BE2C (cell line): ENCODE measurements around the gene SNTG2.

Experiments used
- DNase-seq: peaks from one replicate; pipeline ENCODE4 v3.0.0-alpha.2; 2020
- H3K27me3 ChIP-seq: fragments of 250-450 bp; sonication (Bioruptor Pico); 2 replicates; pipeline ENCODE4 v1.5.1; 2020; ENCODE audit warnings: mild to moderate bottlenecking
- H3K36me3 ChIP-seq: fragments of 250-450 bp; sonication (Bioruptor Pico); 2 replicates; pipeline ENCODE4 v1.5.1; 2020; ENCODE audit warnings: mild to moderate bottlenecking
- H3K4me1 ChIP-seq: fragments of 250-450 bp; sonication (Bioruptor Pico); 2 replicates; pipeline ENCODE4 v1.5.1; 2020
- H3K4me3 ChIP-seq: 2 replicates; pipeline ENCODE4 v1.5.1; 2011; ENCODE audit warnings: low read depth, low read length
- H3K9me3 ChIP-seq: fragments of 250-450 bp; sonication (Bioruptor Pico); 2 replicates; pipeline ENCODE4 v1.5.1; 2020
- TF ChIP-seq, protein P1 (sequence below): IDR thresholded peaks from 2 replicates; pipeline ENCODE4 v1.5.1; 2012; ENCODE audit warnings: mild to moderate bottlenecking, low read depth, low read length

SNTG2 gene

GRCh38 chr2:1366546-1367134 is 416.0 kb downstream of the SNTG2 start:
- no peaks in the 10 kb centered on the region for H3K36me3 ChIP-seq
- no peaks in the 10 kb centered on the region for H3K4me1 ChIP-seq
- peak; percentile 39 for DNase-seq
- peak overlapping the region; percentile 6; the same call in 1 of the 2 replicates for H3K4me3 ChIP-seq
- H3K27me3 ChIP-seq, result no peaks in the 10 kb centered on the region
- H3K9me3 ChIP-seq, result no peaks in the 10 kb centered on the region
- TF ChIP-seq, protein P1, sequence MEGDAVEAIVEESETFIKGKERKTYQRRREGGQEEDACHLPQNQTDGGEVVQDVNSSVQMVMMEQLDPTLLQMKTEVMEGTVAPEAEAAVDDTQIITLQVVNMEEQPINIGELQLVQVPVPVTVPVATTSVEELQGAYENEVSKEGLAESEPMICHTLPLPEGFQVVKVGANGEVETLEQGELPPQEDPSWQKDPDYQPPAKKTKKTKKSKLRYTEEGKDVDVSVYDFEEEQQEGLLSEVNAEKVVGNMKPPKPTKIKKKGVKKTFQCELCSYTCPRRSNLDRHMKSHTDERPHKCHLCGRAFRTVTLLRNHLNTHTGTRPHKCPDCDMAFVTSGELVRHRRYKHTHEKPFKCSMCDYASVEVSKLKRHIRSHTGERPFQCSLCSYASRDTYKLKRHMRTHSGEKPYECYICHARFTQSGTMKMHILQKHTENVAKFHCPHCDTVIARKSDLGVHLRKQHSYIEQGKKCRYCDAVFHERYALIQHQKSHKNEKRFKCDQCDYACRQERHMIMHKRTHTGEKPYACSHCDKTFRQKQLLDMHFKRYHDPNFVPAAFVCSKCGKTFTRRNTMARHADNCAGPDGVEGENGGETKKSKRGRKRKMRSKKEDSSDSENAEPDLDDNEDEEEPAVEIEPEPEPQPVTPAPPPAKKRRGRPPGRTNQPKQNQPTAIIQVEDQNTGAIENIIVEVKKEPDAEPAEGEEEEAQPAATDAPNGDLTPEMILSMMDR, result no peak

GRCh38 chr2:1367601-1368000 is 417.0 kb downstream of the SNTG2 start:
- DNase-seq, result no peak
- Histone ChIP-seq H3K4me1 (no peaks in the 10 kb centered on the region), H3K36me3 (no peaks in the 10 kb centered on the region), H3K27me3 (no peaks in the 10 kb centered on the region), H3K9me3 (no peaks in the 10 kb centered on the region), H3K4me3 (no peak overlapping the region)
- TF ChIP-seq, protein P1, result no peak

DNA sequence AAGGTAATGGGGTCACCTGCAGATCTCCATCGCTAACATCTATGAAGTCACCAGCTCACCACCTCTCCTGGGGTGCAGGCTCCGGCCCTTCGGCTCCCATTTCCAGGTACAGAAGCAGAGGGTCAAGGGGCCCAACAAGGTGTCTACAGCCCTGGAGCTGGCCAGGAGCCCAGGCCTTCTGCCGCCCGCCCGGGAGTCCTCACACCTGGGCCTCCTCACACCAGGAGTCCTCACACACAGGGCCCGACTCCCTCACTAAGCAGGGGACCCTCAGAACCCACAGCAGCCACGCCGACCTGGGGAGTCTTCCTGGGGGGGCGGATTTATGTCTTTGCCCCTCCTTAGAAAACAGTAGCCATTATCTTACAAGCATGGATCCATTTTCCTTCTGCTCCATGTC is 419.3 kb downstream of the SNTG2 start:
- Histone ChIP-seq H3K36me3 (no peaks in the 10 kb centered on the region), H3K27me3 (no peaks in the 10 kb centered on the region), H3K9me3 (no peaks in the 10 kb centered on the region), H3K4me1 (no peaks in the 10 kb centered on the region), H3K4me3 (no peak overlapping the region)
- TF ChIP-seq, protein P1, result no peak
- no peak for DNase-seq

DNA sequence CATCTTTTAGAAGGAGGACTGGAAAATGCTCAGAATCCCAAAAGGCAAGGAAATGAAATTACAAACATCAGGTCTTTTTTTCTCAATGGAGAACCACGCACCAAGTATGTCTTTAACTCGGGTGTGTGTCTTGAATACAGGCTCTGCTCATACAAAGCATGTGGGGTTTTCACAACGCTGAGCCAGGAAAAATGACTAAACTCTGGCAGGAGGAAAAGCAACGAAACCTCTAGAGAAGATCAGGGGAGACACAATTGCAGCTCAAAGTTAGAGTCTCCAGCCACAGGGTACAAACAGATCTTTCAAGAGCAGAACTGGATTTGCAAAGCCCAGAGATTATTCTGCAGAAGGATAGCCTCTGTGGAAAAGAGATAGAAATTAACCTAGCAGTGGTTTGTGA is 419.8 kb downstream of the SNTG2 start:
- TF ChIP-seq, protein P1, result no peak
- DNase-seq, result no peak
- H3K36me3 ChIP-seq, result no peaks in the 10 kb centered on the region
- H3K9me3 ChIP-seq, result no peaks in the 10 kb centered on the region
- H3K4me1 ChIP-seq, result no peaks in the 10 kb centered on the region
- no peak overlapping the region for H3K4me3 ChIP-seq
- no peaks in the 10 kb centered on the region for H3K27me3 ChIP-seq

- TF ChIP-seq, protein P1, result no peak
- DNase-seq, result no peak
- Histone ChIP-seq H3K27me3 (no peaks in the 10 kb centered on the region), H3K36me3 (no peaks in the 10 kb centered on the region), H3K4me1 (no peaks in the 10 kb centered on the region), H3K9me3 (no peaks in the 10 kb centered on the region), H3K4me3 (no peak overlapping the region)
Observed at GRCh38 chr2:1371082-1371481, 420.4 kb downstream of the SNTG2 start.

- no peak for DNase-seq
- H3K9me3 ChIP-seq, result no peaks in the 10 kb centered on the region
- no peak overlapping the region for H3K4me3 ChIP-seq
- no peaks in the 10 kb centered on the region for H3K4me1 ChIP-seq
- H3K36me3 ChIP-seq, result no peaks in the 10 kb centered on the region
- TF ChIP-seq, protein P1, result no peak
- H3K27me3 ChIP-seq, result no peaks in the 10 kb centered on the region
Observed at GRCh38 chr2:1373830-1374229, 423.2 kb downstream of the SNTG2 start.
